ENCODE data around the gene SPOCK1. TPM values are rescaled to one million over a fixed set of nuclear protein-coding genes. Genes with fewer than 3 reads are reported as not detected.

SPOCK1 gene
- polyA plus RNA-seq, 1 experiment, result 304 TPM

DNA sequence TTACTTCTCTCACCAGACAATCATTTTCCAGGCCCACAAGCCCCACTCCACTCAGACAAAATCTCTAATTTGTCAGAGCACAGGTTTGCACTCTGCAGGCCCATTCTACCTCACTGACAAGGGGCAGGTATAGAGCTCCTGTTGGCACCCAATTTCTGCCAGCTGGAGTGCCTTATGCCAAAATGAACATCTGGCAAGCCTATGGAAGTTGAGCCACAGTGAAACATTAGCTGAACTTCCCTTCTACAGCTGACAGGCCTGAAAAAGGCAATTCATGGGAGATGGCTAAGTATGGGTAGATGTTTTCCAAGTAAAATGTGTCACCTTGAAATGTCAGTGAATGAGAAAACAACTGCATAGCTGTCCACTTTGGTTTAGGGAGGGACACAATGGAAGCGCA, 87.0 kb downstream of the SPOCK1 start:
- no peak for DNase-seq (ENCODE audit: low read depth)
- no peak for TF ChIP-seq CTCF (IDR thresholded peaks at IDR 0.05; ENCODE audit: insufficient read depth, low read depth, low read length)
- Histone ChIP-seq H3K27me3 (ENCODE audit: control insufficient read depth, insufficient read depth, low read length) (no peaks in the 10 kb centered on the region; the same call in 1 of the 2 replicates), H3K36me3 (ENCODE audit: control insufficient read depth, insufficient read depth, low read length) (no peaks in the 10 kb centered on the region), H3K4me3 (ENCODE audit: low read depth, low read length) (no peak overlapping the region)
- CTCF ChIA-PET, result interaction anchor here (0.6 kb wide), 1 partner anchor 330 kb away, joined by 3 read pairs; no protein-coding TSS in a partner anchor
- POLR2A ChIA-PET, result no interaction called here

- no peak for TF ChIP-seq CTCF (IDR thresholded peaks at IDR 0.05; ENCODE audit: insufficient read depth, low read depth, low read length)
- no peak overlapping the region for H3K4me3 ChIP-seq (ENCODE audit: low read depth, low read length)
- CTCF ChIA-PET, result no interaction called here
These were observed 88.7 kb downstream of the SPOCK1 start for GRCh38 chr5:137410234-137411010.

DNA sequence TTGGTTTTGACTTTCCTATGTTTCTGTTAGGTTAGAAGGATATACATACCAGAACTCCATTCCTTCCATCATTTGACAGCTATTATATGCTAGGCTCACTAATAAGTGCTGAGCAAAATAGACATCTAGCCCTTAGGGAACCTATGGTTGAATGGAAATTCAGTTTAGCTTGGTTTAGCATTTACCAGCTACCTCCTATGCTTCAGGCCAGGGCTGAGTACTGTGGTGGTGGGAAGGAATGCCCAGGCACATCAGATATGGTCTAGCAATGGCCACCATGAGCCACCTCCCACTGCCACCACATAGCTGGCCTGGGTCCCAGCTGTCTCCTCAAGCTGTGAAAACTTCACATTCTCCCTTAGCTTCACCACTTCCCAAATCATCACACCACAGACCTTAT, 89.4 kb downstream of the SPOCK1 start:
- Histone ChIP-seq H3K27me3 (ENCODE audit: control insufficient read depth, insufficient read depth, low read length) (no peaks in the 10 kb centered on the region; the same call in 1 of the 2 replicates), H3K36me3 (ENCODE audit: control insufficient read depth, insufficient read depth, low read length) (no peaks in the 10 kb centered on the region), H3K4me3 (ENCODE audit: low read depth, low read length) (no peak overlapping the region)
- ChIA-PET POLR2A (no interaction called here), CTCF (interaction anchor here (0.8 kb wide), 1 partner anchor 65 kb away, joined by 3 read pairs; no protein-coding TSS in a partner anchor)
- DNase-seq (ENCODE audit: low read depth), result no peak
- no peak for TF ChIP-seq CTCF (IDR thresholded peaks at IDR 0.05; ENCODE audit: insufficient read depth, low read depth, low read length)

More at GRCh38 chr5:137410234-137411010, 88.7 kb downstream of the SPOCK1 start:
- no peak for DNase-seq (ENCODE audit: low read depth)
- POLR2A ChIA-PET, result no interaction called here
- Histone ChIP-seq H3K36me3 (ENCODE audit: control insufficient read depth, insufficient read depth, low read length) (no peaks in the 10 kb centered on the region), H3K27me3 (ENCODE audit: control insufficient read depth, insufficient read depth, low read length) (no peaks in the 10 kb centered on the region; the same call in 1 of the 2 replicates)

- Histone ChIP-seq H3K4me3 (ENCODE audit: low read depth, low read length) (no peak overlapping the region), H3K27me3 (ENCODE audit: control insufficient read depth, insufficient read depth, low read length) (no peaks in the 10 kb centered on the region; the same call in 1 of the 2 replicates), H3K36me3 (ENCODE audit: control insufficient read depth, insufficient read depth, low read length) (no peaks in the 10 kb centered on the region)
- no peak for TF ChIP-seq CTCF (IDR thresholded peaks at IDR 0.05; ENCODE audit: insufficient read depth, low read depth, low read length)
- CTCF ChIA-PET, result interaction anchor here (1.3 kb wide), 1 partner anchor 62 kb away, joined by 4 read pairs; no protein-coding TSS in a partner anchor
- no peak for DNase-seq (ENCODE audit: low read depth)
- POLR2A ChIA-PET, result no interaction called here
These were observed 92.0 kb downstream of the SPOCK1 start for GRCh38 chr5:137407090-137407489.

DNA sequence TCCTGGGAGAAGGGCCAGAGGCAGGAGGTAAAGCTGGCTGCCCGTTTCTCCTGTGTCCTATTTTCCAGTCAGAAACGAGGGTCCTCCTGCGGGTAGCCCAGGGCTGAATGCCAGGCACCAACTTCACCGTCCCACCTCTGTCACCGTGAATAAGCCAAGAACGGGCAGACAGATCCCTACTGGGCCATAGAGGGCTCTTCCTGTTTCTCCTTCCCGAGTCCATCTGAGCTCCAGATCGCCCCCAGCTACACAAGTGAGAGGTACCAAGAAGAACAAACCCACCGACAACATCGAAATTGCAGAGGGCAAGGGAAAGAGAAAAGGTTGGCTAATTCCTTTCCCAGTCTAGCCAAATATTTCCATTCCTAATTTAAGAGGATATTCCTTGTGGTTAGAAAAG, 93.7 kb downstream of the SPOCK1 start:
- H3K4me3 ChIP-seq (ENCODE audit: low read depth, low read length), result no peak overlapping the region
- no peak for TF ChIP-seq CTCF (IDR thresholded peaks at IDR 0.05; ENCODE audit: insufficient read depth, low read depth, low read length)
- POLR2A ChIA-PET, result no interaction called here
- DNase-seq (ENCODE audit: low read depth), result no peak
- H3K36me3 ChIP-seq (ENCODE audit: control insufficient read depth, insufficient read depth, low read length), result no peaks in the 10 kb centered on the region
- no peaks in the 10 kb centered on the region; the same call in 1 of the 2 replicates for H3K27me3 ChIP-seq (ENCODE audit: control insufficient read depth, insufficient read depth, low read length)
- CTCF ChIA-PET, result interaction anchor here (1.5 kb wide), 1 partner anchor 10 kb away, joined by 3 read pairs; no protein-coding TSS in a partner anchor
